ENCODE data around the gene CDC37. TPM values are rescaled to one million over a fixed set of nuclear protein-coding genes. Genes with fewer than 3 reads are reported as not detected.
"Not testable (repeated sequence)": the region's sequence is repeated elsewhere in the genome, so short reads cannot be mapped to it uniquely, and the experiment has no call there.

CDC37 gene
- total RNA-seq, 1 experiment from 2014 or later, result 204 TPM

- ChIA-PET CTCF (interaction anchor here (0.6 to 4.4 kb wide), 19 partner anchors 9 to 130 kb away, joined by 3 to 55 read pairs (median 4); partner anchors contain the start of genes CDC37, ICAM1, ICAM4 and ICAM5), POLR2A (interaction anchor here (0.6 to 1.9 kb wide), 12 partner anchors 9 to 393 kb away, joined by 3 to 11 read pairs (median 4); partner anchors contain the start of genes CDC37, ICAM1 and ICAM5)
- H3K4me1 Mint-ChIP-seq, result peaks cover 9% of the 10 kb centered on the region
- ATAC-seq (no peak), DNase-seq (ENCODE audit: low spot score) (no peak)
- peak overlapping the region; percentile 97; the same call in 1 of the 2 replicates for H3K27ac Mint-ChIP-seq
- TF ChIP-seq ERG (CRISPR knock-in tag; IDR thresholded peaks at IDR 0.05), result no peak
- no peak for TF ChIP-seq GTF2I (CRISPR knock-in tag; conservative IDR thresholded peaks at IDR 0.05)
- H3K27me3 Mint-ChIP-seq (ENCODE audit: low read depth), result peaks cover 3% of the 10 kb centered on the region; the same call in 1 of the 2 replicates
- H3K9me3 Mint-ChIP-seq, result no peaks in the 10 kb centered on the region
- peaks cover 11% of the 10 kb centered on the region for H3K36me3 Mint-ChIP-seq
- H3K4me3 Mint-ChIP-seq, result peak overlapping the region; percentile 88
Measured at GRCh38 chr19:10379880-10380312, 23.4 kb downstream of the CDC37 start.

- TF ChIP-seq ZNF396 (CRISPR knock-in tag; IDR thresholded peaks at IDR 0.05; ENCODE audit: borderline replicate concordance) (no peak), AFF4 (CRISPR knock-in tag; IDR thresholded peaks at IDR 0.05; ENCODE audit: borderline replicate concordance) (no peak), JAZF1 (CRISPR knock-in tag; IDR thresholded peaks at IDR 0.05) (no peak), USF1 (CRISPR knock-in tag; IDR thresholded peaks at IDR 0.05) (no peak), ELF4 (CRISPR knock-in tag; IDR thresholded peaks at IDR 0.05; ENCODE audit: low read depth) (no peak), E2F4 (CRISPR knock-in tag; IDR thresholded peaks at IDR 0.05; ENCODE audit: borderline replicate concordance, low read depth) (no peak), RORB (CRISPR knock-in tag; IDR thresholded peaks at IDR 0.05) (no peak), CREM (CRISPR knock-in tag; IDR thresholded peaks at IDR 0.05) (no peak)
- ATAC-seq (no peak), DNase-seq (ENCODE audit: low spot score) (no peak)
- no peaks in the 10 kb centered on the region for H3K27me3 Mint-ChIP-seq (ENCODE audit: low read depth)
- ChIA-PET POLR2A (no interaction called here), CTCF (interaction anchor here (1.3 kb wide), 1 partner anchor 11 kb away, joined by 4 read pairs; no protein-coding TSS in a partner anchor)
- H3K4me3 Mint-ChIP-seq, result no peak overlapping the region
- no peaks in the 10 kb centered on the region for H3K9me3 Mint-ChIP-seq
- H3K27ac Mint-ChIP-seq, result no peak overlapping the region
- H3K4me1 Mint-ChIP-seq, result peaks cover 9% of the 10 kb centered on the region
- peaks cover 14% of the 10 kb centered on the region for H3K36me3 Mint-ChIP-seq
Measured at GRCh38 chr19:10378124-10378523, 25.2 kb downstream of the CDC37 start.

GRCh38 chr19:10377140-10377640 lies 26.2 kb downstream of the CDC37 start:
- POLR2A ChIA-PET; H3K9me3 Mint-ChIP-seq; H3K4me1 Mint-ChIP-seq; DNase-seq (ENCODE audit: low spot score); H3K4me3 Mint-ChIP-seq; ATAC-seq; H3K27ac Mint-ChIP-seq; H3K27me3 Mint-ChIP-seq (ENCODE audit: low read depth): not testable (repeated sequence)
- CTCF ChIA-PET, result interaction anchor here (0.6 kb wide), 1 partner anchor 14 kb away, joined by 3 read pairs; no protein-coding TSS in a partner anchor
- H3K36me3 Mint-ChIP-seq, result peaks cover 14% of the 10 kb centered on the region

- ChIA-PET CTCF (interaction anchor here (1.1 kb wide), 1 partner anchor 116 kb away, joined by 3 read pairs; no protein-coding TSS in a partner anchor), POLR2A (interaction anchor here (0.7 kb wide), 1 partner anchor 865 kb away, joined by 3 read pairs; no protein-coding TSS in a partner anchor)
- Mint-ChIP-seq H3K9me3 (no peaks in the 10 kb centered on the region), H3K27me3 (ENCODE audit: low read depth) (no peaks in the 10 kb centered on the region), H3K4me1 (peaks cover 5% of the 10 kb centered on the region), H3K36me3 (peaks cover 14% of the 10 kb centered on the region), H3K27ac (no peak overlapping the region), H3K4me3 (no peak overlapping the region)
- DNase-seq (ENCODE audit: low spot score) (no peak), ATAC-seq (no peak)
- TF ChIP-seq IRF1 (CRISPR knock-in tag; IDR thresholded peaks at IDR 0.05) (no peak), IRF2 (CRISPR knock-in tag; IDR thresholded peaks at IDR 0.05; ENCODE audit: borderline replicate concordance, low read depth) (no peak), ZMAT4 (CRISPR knock-in tag; IDR thresholded peaks at IDR 0.05) (no peak), PRRX2 (CRISPR knock-in tag; IDR thresholded peaks at IDR 0.05) (no peak), ZNF317 (CRISPR knock-in tag; IDR thresholded peaks at IDR 0.05; ENCODE audit: borderline replicate concordance, low read depth) (no peak), CREB1 (CRISPR knock-in tag; IDR thresholded peaks at IDR 0.05) (no peak), ZNF263 (CRISPR knock-in tag; IDR thresholded peaks at IDR 0.05; ENCODE audit: low read depth) (no peak), TCF7 (CRISPR knock-in tag; IDR thresholded peaks at IDR 0.05; ENCODE audit: low read depth) (no peak)
Measured at GRCh38 chr19:10374931-10375330, 28.4 kb downstream of the CDC37 start.
